Epithelial cell of esophagus (primary cell): ENCODE results near the gene EEF2.
A peak's percentile ranks its signal among the peaks of the same experiment; 100 is the strongest.
"Not testable (repeated sequence)": the region's sequence is repeated elsewhere in the genome, so short reads cannot be mapped to it uniquely, and the experiment has no call there.

ENCODE experiments used
- DNase-seq: peaks from one replicate; pipeline ENCODE4 v3.0.0; 2010; ENCODE audit warnings: low read depth
- H3K4me3 ChIP-seq: 2 replicates; pipeline ENCODE4 v1.5.1; 2011; ENCODE audit warnings: mild to moderate bottlenecking, low read length, control low read depth
- TF ChIP-seq, protein P1 (sequence below): IDR thresholded peaks from 2 replicates; pipeline ENCODE4 v1.5.1; 2011; ENCODE audit warnings: low read depth, mild to moderate bottlenecking, low read length, control low read depth, inconsistent platforms; ENCODE audit not compliant: insufficient read depth; ENCODE audit errors: missing control alignments

Gene EEF2

DNA sequence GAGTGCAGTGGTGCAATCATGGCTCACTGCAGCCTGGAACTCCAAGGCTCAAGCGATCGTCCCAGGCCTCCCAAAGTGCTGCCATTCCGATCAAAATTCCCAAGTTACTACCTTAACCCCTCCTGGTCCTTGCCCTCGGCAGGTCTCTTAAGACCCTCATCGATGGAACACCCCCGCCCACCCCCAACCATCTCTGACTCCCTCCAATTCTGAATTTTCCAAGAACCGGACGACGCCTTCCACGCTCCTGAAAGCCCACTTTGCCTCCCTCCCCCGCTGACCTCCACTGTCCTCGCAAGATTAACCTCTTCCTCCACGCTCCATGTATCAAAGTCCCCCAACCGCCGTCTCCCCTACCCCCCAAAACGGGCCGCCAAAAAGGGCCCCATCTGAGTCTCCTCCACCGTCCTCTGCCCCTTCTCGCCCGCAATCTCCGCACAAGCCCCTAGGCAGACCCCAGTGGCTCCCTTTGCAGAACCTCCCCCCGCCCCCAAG is 14.9 kb downstream of the EEF2 start:
- peak overlapping the region; percentile 92 for H3K4me3 ChIP-seq
- TF ChIP-seq, protein P1, sequence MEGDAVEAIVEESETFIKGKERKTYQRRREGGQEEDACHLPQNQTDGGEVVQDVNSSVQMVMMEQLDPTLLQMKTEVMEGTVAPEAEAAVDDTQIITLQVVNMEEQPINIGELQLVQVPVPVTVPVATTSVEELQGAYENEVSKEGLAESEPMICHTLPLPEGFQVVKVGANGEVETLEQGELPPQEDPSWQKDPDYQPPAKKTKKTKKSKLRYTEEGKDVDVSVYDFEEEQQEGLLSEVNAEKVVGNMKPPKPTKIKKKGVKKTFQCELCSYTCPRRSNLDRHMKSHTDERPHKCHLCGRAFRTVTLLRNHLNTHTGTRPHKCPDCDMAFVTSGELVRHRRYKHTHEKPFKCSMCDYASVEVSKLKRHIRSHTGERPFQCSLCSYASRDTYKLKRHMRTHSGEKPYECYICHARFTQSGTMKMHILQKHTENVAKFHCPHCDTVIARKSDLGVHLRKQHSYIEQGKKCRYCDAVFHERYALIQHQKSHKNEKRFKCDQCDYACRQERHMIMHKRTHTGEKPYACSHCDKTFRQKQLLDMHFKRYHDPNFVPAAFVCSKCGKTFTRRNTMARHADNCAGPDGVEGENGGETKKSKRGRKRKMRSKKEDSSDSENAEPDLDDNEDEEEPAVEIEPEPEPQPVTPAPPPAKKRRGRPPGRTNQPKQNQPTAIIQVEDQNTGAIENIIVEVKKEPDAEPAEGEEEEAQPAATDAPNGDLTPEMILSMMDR = no peak
- no peak for DNase-seq

DNA sequence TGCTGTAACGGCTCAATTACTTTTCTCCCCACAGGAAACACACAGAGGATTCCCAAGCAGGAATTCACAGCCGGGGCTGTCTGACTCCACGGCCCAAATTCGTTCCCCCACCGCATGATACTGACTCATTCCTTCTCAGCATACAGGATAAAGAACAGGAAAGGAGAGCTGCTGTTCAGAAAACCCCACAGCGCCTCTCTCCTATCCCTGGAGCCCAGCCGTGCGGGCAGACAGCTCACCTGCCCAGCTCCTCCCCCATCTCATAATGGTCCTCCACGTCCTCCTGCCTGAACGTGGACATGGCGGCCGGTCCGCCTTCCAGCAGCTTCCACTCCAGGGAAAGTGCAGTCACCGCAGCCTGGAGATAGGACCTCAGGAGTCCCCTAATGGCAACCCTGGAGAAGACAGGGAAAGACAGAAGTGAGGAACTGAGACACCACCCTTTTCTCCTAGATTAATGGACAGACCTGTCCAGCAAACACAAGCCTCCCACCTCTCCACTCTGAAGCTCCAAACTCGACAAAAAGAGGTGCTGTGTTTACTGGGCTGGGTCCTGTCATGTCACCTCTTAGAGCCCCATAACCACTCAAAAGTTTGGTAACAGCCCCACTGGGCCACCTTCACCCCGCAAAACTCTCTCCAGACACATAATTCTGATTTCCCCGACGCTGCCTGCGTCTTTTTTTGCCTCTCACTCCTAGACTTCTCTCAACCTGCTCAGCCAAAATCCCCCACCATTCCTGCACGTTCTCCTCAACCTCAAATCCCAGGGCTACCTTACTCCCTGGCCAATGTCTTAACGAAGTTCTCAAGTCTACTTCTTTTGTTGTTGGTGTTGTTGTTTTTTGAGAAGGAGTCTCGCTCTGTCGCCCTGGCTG is 15.6 kb downstream of the EEF2 start:
- peak overlapping the region; percentile 92 for H3K4me3 ChIP-seq
- DNase-seq = peak; percentile 96
- TF ChIP-seq, protein P1 = peak; percentile 33

DNA sequence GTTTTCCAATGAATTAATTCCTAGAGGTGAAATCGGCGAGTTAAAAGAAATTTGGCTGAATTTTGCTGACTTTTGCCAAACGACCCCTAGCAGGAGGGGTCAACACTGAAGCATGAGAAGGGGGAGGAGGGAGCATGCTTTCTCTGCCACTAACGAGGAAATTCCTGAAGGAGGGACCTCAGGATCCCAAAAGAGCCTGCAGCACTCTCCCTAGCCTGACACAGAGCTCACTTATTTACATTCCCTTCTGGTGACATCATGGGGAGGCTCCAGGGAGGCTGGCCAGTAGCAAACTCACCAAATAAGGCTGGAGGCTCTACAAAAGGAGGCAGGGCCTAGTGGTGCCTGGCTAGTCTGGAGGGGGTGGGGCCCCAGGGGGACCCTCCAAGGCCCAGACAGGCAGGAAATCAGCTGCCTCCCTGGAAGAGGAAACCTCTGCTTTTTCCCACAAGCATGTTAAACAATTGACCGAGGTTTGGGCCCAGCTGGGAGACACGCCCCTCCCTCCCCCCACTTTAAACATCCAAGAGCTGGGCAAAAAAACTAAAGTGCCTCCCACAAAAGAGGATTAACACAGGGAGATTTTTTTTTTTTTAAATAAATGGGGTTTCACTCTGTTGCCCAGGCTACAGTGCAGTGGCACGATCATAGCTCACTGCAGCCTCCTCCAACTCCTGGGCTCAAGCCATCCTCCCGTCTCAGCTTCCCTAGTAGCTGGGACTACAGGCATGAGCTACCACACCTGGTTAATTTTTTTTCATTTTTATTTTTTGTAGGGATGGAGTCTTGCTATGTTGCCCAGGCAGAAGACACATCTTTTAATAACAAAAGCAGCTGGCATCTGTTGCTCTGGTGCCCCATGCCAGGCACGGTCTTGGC is 16.5 kb downstream of the EEF2 start:
- H3K4me3 ChIP-seq = peak overlapping the region; percentile 92
- TF ChIP-seq, protein P1 = no peak
- DNase-seq = peak; percentile 98

DNA sequence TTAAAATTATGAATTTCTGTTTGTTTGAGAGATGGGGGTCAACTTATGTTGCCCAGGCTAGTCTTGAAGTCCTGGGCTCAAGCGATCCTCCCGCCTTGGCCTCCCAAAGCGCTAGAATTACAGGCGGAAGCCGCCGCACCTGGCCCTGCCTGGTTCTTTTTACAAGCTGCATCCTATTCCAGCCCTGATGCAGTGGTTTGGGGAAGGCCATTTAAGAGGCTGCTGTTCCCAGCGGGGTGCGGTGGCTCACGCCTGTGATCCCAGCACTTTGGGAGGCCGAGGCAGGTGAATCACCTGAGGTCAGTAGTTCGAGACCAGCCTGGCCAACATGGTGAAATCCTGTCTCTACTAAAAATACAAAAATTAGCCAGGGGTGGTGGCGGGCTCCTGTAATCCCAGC is 17.3 kb downstream of the EEF2 start:
- H3K4me3 ChIP-seq = not testable (repeated sequence)

DNA sequence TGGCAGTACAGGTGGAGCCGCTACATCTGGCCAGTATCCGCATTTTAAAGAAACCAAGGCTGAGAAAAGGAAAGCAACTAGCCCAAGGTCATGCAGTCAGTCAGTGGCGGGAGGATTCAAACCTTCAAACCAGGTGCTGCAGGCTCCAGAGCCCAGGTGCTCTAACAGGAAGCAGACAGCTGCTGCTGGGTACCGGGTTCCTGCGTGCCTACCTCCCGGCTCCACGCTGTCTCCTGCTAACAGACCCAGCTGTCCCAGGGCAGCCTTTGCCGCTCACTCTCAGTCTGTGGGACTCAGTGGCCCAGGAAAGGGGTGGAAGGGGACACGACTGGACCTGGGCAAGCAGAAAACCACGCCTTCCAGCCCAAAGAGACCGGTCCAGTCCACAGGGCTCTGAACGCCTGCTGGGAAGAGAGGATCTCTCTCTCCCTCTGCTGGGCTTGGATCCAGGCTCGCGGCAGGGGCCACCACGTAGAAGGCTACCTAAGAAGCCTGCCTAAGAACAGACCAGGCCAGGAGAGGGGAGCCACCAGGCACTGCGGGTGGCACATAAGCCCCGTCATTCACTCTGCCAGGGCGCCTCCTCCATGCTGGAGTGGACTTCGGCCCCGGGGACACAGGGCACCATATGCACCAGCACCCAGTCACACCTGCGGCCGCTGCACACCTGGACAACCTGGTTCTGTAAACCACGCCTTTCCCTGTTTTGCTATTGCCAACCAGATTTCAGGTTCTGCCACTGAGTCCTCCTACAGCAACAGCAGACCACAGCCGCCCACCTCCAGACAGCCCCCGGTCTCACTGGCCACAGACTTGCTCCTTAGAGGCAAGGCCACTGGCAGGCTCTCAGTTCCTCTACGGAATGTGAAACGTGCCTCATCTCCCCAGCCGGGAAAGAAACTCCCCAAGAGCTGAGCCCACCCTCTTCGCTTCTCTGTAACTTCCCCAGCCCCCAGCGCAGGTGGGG is 18.9 kb downstream of the EEF2 start:
- no peak overlapping the region for H3K4me3 ChIP-seq
- TF ChIP-seq, protein P1 = no peak
- DNase-seq = no peak

More for the DNA sequence above, 17.3 kb downstream of the EEF2 start:
- DNase-seq = not testable (repeated sequence)

DNA sequence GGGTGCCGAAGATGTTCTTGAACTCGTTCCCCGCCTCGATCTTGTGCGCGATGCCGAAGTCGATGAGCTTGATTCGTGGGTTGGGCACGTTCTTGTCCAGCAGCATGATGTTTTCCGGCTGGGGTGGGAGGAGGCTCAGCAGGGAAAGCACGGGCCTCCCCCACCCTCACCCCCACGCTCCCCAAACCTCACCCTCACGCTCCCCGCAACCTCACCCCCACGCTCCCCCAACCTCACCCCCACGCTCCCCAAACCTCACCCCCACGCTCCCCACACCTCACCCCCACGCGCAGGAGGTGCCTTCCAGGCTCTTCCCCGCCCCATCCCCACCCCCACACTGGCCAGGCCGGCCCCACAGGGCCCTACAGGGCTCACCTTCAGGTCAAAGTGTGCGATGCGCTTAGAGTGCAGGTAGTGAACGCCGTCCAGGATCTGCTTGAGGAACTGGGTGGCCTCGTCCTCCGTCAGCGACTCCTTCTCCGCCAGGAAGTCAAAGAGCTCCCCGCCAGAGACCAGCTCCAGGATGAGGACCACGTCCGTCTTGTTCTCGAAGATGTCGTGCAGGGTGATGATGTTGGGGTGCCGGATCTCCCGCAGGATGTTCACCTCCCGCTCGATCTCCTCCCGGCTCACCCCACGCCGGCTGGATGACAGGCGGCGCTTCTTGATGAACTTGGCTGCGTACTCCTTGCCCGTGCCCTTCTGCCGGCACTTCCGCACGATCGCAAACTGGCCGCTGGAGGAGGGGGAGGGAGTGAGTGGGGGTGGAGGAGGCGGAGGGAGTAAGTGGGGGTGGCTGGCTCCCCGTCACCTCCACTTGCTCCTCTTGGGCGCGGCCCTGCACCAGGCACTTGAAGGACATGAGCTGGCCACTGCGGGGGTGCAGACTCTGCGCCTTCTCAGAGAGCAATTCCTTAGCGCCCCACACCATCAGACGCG is 20.7 kb downstream of the EEF2 start:
- TF ChIP-seq, protein P1 = no peak
- no peak overlapping the region for H3K4me3 ChIP-seq
- DNase-seq = no peak
